HG03469 (cell line): ENCODE results near the gene MPI.

Source experiments
- ATAC-seq: cut with Tn5 transposase; IDR thresholded peaks from one replicate; pipeline ENCODE4 v1.9.1; 2021; ENCODE audit warnings: mild to moderate bottlenecking, moderate library complexity, moderate number of reproducible peaks; ENCODE audit not compliant: unreplicated experiment

The MPI gene

GRCh38 chr15:74889883-74890664 lies at the start of gene MPI:
MPI (plus strand) TSS chr15:74890042; CDS start chr15:74890074, 32 bp downstream.
- ATAC-seq, result no peak

GRCh38 chr15:74840851-74841775 lies 48.7 kb upstream of the MPI start:
- no peak for ATAC-seq

- no peak for ATAC-seq
These were observed 47.9 kb upstream of the MPI start for GRCh38 chr15:74841891-74842373.

GRCh38 chr15:74842581-74843444 lies 47.0 kb upstream of the MPI start, which contains the start of gene ULK3:
ULK3 (minus strand) TSS chr15:74843156; CDS start chr15:74843105, 51 bp downstream.
- peak; percentile 66 for ATAC-seq

- ATAC-seq, result no peak
These were observed 46.4 kb upstream of the MPI start for GRCh38 chr15:74843445-74843828.

GRCh38 chr15:74843891-74844299 lies 45.9 kb upstream of the MPI start:
- no peak for ATAC-seq

GRCh38 chr15:74844319-74845207 lies 45.3 kb upstream of the MPI start:
- ATAC-seq, result no peak

- no peak for ATAC-seq
These were observed 44.7 kb upstream of the MPI start for GRCh38 chr15:74845208-74845568.

- ATAC-seq, result no peak
These were observed 44.3 kb upstream of the MPI start for GRCh38 chr15:74845581-74845980.

- ATAC-seq, result no peak
These were observed 42.4 kb upstream of the MPI start for GRCh38 chr15:74847432-74847831.

- ATAC-seq, result no peak
These were observed 39.4 kb upstream of the MPI start for GRCh38 chr15:74850393-74850792.

GRCh38 chr15:74851960-74852359 lies 37.9 kb upstream of the MPI start:
- no peak for ATAC-seq

- ATAC-seq, result no peak
These were observed 35.3 kb upstream of the MPI start for GRCh38 chr15:74854453-74855022.

- ATAC-seq, result no peak
These were observed 34.0 kb upstream of the MPI start for GRCh38 chr15:74855857-74856256.

GRCh38 chr15:74856537-74856936 lies 33.3 kb upstream of the MPI start:
- ATAC-seq, result no peak

GRCh38 chr15:74857082-74857655 lies 32.7 kb upstream of the MPI start:
- ATAC-seq, result peak; percentile 57

- ATAC-seq, result no peak
These were observed 32.0 kb upstream of the MPI start for GRCh38 chr15:74857671-74858368.

GRCh38 chr15:74858369-74858740 lies 31.5 kb upstream of the MPI start:
- ATAC-seq, result no peak
